ENCODE measurements around the gene ADAP1.
A peak's percentile ranks its signal among the peaks of the same experiment; 100 is the strongest.

The ADAP1 gene

DNA sequence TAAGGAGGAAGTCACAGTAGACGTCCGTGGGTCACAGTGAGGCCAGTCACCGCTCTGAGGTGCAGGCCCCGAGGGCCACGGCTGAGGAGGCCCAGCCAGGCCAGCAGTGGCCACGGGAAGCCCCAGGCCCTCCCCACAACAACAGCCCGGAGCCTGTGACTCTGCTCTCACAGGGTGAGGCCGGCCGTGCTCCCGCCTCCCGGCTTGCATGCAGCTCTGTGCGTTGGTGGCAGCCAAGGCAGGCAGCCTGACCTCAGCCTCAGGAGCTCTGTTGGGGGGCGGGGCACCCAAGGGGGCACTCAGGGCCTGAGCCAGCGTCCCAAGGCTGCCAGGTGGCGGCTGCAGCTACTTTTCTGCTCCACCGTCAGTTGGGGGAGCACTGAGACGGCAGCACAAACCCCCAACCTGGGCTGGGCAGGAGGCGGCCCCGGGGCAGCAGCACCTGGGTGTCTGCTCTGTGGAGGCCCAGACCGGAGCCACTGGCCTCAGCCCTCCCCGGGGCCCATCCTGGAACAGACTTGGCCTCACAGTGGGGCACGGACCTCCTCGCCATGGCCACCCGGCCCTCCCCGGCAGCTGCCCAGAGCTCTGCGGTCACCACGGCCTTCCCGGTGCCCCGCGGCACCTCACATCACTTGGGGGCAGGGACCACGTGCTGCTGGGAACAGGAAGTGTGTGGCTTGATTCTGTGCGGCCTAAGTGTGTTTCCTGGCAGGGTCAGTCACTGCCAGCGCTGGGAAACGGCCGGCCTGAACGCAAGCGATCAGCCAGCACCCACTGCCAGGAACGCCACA, 41.8 kb upstream of the ADAP1 start:
- H3K4me3 ChIP-seq (ENCODE audit: low read length), result no peak overlapping the region
- DNase-seq (ENCODE audit: low read depth), result no peak
- TF ChIP-seq, protein P1, sequence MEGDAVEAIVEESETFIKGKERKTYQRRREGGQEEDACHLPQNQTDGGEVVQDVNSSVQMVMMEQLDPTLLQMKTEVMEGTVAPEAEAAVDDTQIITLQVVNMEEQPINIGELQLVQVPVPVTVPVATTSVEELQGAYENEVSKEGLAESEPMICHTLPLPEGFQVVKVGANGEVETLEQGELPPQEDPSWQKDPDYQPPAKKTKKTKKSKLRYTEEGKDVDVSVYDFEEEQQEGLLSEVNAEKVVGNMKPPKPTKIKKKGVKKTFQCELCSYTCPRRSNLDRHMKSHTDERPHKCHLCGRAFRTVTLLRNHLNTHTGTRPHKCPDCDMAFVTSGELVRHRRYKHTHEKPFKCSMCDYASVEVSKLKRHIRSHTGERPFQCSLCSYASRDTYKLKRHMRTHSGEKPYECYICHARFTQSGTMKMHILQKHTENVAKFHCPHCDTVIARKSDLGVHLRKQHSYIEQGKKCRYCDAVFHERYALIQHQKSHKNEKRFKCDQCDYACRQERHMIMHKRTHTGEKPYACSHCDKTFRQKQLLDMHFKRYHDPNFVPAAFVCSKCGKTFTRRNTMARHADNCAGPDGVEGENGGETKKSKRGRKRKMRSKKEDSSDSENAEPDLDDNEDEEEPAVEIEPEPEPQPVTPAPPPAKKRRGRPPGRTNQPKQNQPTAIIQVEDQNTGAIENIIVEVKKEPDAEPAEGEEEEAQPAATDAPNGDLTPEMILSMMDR (conservative IDR thresholded peaks at IDR 0.05; ENCODE audit: low read length), result no peak

DNA sequence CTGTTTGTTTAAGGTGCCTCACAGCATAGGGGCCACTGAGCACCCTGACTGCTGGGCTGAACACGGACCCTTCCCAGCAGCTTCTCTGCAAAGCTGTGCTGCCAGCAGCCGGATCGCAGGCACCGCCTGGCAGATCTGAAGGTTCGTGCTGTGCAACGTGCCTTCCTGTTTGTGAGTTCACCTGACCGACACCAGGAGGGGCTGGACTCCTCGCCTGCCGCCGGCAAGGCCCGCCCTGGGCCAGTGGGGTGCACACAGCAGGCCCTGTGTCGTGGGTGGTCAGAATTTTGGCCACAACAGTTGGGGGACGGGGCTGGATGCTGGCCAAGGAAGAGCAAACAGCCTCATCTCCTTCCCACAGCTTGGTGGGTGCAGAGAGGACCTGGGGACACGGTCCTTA, 41.1 kb upstream of the ADAP1 start:
- TF ChIP-seq, protein P1 (conservative IDR thresholded peaks at IDR 0.05; ENCODE audit: low read length), result no peak
- no peak overlapping the region for H3K4me3 ChIP-seq (ENCODE audit: low read length)
- no peak for DNase-seq (ENCODE audit: low read depth)

DNA sequence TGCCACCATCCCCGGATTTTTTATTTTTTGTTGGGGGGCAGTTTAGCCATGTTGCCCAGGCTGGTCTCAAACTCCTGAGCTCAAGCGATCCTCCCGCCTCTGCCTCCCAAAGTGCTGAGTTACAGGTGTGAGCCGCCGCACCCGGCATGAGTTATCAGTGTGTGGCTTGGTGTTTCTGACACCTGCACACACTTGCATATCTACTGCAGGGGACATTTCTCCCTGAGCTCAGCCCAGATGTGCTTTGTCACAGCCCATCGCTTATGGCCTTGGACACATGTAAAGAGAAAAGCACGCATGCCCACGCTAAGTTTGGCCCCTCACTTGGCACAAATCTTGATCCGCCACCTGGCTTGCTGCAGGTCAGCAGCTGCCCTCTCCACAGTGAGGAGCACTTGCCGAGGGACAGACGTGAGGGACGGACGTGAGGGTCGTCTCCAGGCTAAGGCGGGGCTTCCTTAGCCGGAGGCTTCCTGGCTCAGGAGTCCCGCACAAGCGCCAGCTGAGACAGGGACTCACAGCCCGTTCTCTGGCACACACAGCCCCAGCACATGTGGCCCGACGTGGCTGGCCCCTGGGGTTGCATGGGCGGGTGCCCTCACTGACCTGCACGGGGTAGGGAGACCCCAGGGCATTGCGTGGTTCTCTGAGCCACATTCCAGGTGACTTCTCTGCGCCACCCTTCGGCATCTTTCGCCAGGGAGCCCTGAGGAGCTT, 40.3 kb upstream of the ADAP1 start:
- H3K4me3 ChIP-seq (ENCODE audit: low read length), result no peak overlapping the region
- TF ChIP-seq, protein P1 (conservative IDR thresholded peaks at IDR 0.05; ENCODE audit: low read length), result no peak
- DNase-seq (ENCODE audit: low read depth), result no peak

DNA sequence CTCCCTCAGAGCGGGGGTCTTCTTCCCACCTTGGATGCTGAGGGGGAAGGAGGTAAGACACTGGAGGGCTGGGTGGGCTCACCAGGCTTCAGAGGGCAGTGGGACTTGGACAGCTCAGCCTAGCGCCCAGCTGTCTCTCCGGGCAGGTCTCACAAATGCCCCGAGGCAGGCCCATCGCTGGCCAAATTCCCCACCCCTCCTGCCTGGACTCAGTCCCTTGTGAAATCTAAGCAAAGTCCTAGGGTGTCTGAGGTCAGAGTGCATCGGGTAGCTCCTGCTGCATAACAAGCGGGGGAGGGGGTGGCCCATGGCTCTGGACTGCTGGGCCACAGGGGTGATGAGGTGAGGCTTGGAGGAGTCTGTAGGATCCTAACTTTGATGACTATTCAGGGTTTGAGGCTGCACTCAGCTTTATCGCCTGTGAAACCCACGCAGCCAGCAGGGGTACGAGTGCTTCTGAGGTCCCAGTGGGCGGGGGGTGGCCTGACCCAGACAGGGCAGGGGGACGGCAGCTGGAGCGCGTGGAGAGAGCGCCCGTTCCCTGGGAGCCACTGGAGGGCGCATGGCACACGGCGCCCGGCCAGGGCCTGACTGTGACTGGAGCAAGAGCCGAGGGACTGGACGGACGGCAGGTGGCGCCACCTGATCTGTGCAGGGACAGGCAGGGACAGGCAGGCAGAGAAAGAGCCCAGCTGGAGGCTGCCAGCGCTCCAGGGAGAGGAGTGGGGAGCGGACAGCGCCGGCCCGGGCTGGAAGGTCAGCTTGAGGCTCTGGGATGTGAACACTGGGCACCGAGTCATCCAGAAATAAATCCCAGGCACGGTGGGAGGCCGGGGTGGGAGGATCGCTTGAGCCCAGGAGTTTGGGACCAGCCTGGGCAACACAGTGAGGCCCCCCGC, 38.5 kb upstream of the ADAP1 start:
- peak; percentile 95 for DNase-seq (ENCODE audit: low read depth)
- H3K4me3 ChIP-seq (ENCODE audit: low read length), result no peak overlapping the region
- TF ChIP-seq, protein P1 (conservative IDR thresholded peaks at IDR 0.05; ENCODE audit: low read length), result peak; percentile 98

DNA sequence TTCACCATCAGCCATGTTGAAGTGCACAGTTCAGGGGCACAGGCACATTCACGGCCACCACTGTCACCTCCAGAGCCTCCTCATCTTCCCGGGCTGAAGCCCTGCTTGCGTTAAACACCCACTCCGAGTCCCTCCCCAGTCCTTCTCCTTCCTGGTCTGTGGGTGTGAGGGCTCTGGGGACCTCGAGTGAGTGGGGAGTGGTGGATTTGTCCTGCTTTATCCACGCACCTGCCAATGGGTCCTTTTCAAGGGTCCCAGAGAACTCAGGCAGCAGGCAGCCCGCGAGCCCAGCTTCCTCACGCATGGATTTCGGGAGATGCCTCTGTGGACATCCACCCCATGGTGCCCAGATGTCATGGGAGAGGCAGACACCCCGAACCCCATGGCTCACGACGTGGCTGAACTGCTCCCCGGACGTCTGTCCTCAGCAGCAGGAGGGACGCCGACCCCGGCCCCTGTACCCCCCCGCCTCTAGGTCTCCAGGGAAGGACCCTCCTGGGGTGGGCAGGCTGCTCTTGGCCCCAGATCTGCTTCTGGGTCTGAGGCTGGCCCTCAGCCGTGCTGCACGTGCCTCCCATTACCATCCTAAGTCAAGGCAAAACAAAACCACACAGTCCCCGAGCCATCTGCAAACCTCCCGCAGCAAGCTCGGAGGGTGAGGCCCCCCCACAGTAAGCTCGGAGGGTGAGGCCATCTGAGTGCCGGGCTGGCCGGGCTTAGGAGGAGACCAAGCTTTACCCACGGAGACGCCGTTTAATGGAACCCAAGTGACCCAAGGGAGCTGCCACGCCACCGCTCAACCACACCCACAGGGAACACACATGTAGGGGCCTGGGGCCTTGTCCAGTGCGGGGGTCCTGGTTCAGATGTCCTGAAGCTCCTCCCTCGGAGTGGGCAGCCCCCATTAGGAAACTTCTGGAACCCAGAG, 37.5 kb upstream of the ADAP1 start:
- no peak overlapping the region for H3K4me3 ChIP-seq (ENCODE audit: low read length)
- no peak for DNase-seq (ENCODE audit: low read depth)
- TF ChIP-seq, protein P1 (conservative IDR thresholded peaks at IDR 0.05; ENCODE audit: low read length), result no peak
